Stomach (tissue), 4 donors: ENCODE measurements around the gene GAA.

Experiments
- CTCF ChIP-seq, 7 experiments: fragments of 450-650 bp in 4 of 7; fragments of 200-600 bp in 3 of 7; sonication (generic) in 3 of 7; IDR thresholded peaks; one replicate each; pipeline ENCODE4 v1.5.1; 2016 to 2019; ENCODE audit warnings: antibody characterized with exemption in 7 of 7, control low read depth in 2 of 7, mild to moderate bottlenecking in 1 of 7
- EP300 ChIP-seq: sonication (generic); formaldehyde crosslinking; IDR thresholded peaks from one replicate; pipeline ENCODE4 v1.6.1; 2017; ENCODE audit warnings: antibody characterized with exemption
- POLR2A ChIP-seq, 4 donors: fragments of 450-650 bp; IDR thresholded peaks; one replicate each; pipeline ENCODE4 v1.6.1; 2016; ENCODE audit warnings: antibody characterized with exemption in 4 of 4, control low read depth in 2 of 4, mild to moderate bottlenecking in 1 of 4, moderate library complexity in 1 of 4
- POLR2AphosphoS5 ChIP-seq, 3 donors: sonication (generic); formaldehyde crosslinking; IDR thresholded peaks; one replicate each; pipeline ENCODE4 v1.6.1; 2016; ENCODE audit warnings: antibody characterized with exemption in 3 of 3

GRCh38 chr17:80102664-80103448, 1.5 kb downstream of the GAA start:
- TF ChIP-seq EP300 (no peak), CTCF (IDR thresholded peaks at IDR 0.05) (no peak), POLR2A (IDR thresholded peaks at IDR 0.05) (no peak), POLR2AphosphoS5 (IDR thresholded peaks at IDR 0.05) (no peak)
